HCT116 (cell line): ENCODE measurements around the gene TNS3. TPM values are rescaled to one million over a fixed set of nuclear protein-coding genes. Genes with fewer than 3 reads are reported as not detected.

ENCODE experiments used
- ATAC-seq: fragments of 200-7000 bp; cut with Tn5 transposase; 2 replicates; pipeline ENCODE4 v1.9.1; 2020; ENCODE audit warnings: mild to moderate bottlenecking, moderate library complexity
- BruUV-seq: library from RNA; stranded (reverse); fragments of 400-500 nt; replicated peaks from 2 replicates; lab custom pipeline; 2021; lab: Mats Ljungman, UMichigan
- CTCF ChIA-PET: fragments of 300-600 bp; sonication (Branson Sonifier 250); formaldehyde crosslinking; loops from one replicate; lab custom pipeline; 2021; ENCODE audit warnings: antibody characterized with exemption; lab: Charles Lee
- POLR2A ChIA-PET: fragments of 300-600, 350-600 bp; sonication (Branson Sonifier 250); formaldehyde crosslinking; loops from one replicate; lab custom pipeline; 2021; ENCODE audit warnings: antibody characterized with exemption; lab: Charles Lee
- RAD21 ChIA-PET, 2 experiments: fragments of 300-600 bp; sonication (Branson Sonifier 250); formaldehyde crosslinking; loops; one replicate each; lab custom pipeline; 2023; ENCODE audit warnings: low total read pairs in 2 of 2; ENCODE audit not compliant: uncharacterized antibody in 2 of 2, unreplicated experiment in 2 of 2, low non-redundant PET in 1 of 2; lab: Charles Lee
- DNase-seq: peaks from one replicate; pipeline ENCODE4 v3.0.0-alpha.2; 2010; ENCODE audit warnings: low read depth, low spot score
- H2AFZ ChIP-seq: fragments of 200-600 bp; shearing (Covaris generic), sonication (generic); 2 replicates; pipeline ENCODE4 v1.6.1; 2017; ENCODE audit warnings: low read depth, mixed run types, mixed read lengths, antibody characterized with exemption, low read length; ENCODE audit not compliant: poor library complexity, severe bottlenecking
- H3K27ac ChIP-seq: 2 replicates; pipeline ENCODE4 v1.5.1; 2012; ENCODE audit warnings: low read depth, low read length
- H3K27me3 ChIP-seq: fragments of 200-600 bp; sonication (generic); 2 replicates; pipeline ENCODE4 v1.6.1; 2016; ENCODE audit warnings: mixed run types, low read length, mixed read lengths; ENCODE audit not compliant: insufficient read depth
- H3K36me3 ChIP-seq, 2 experiments: fragments of 200-500 bp in 1 of 2; fragments of 200-600 bp in 1 of 2; sonication (Bioruptor generic) in 1 of 2; sonication (generic) in 1 of 2; 2 replicates each; pipeline versions ENCODE4 v1.5.1 to v1.6.1; 2014 to 2016; ENCODE audit warnings: low read length in 2 of 2, inconsistent platforms in 1 of 2, mixed read lengths in 1 of 2, mixed run types in 1 of 2; ENCODE audit not compliant: insufficient read depth in 2 of 2, control insufficient read depth in 1 of 2
- H3K4me1 ChIP-seq, 2 experiments: fragments of 200-600 bp in 1 of 2; sonication (generic) in 1 of 2; 2 replicates each; pipeline versions ENCODE4 v1.5.1 to v1.6.1; 2012 to 2017; ENCODE audit warnings: low read length in 2 of 2, inconsistent platforms in 1 of 2, mild to moderate bottlenecking in 1 of 2, mixed read lengths in 1 of 2, mixed run types in 1 of 2, moderate library complexity in 1 of 2; ENCODE audit not compliant: insufficient read depth in 2 of 2, control insufficient read depth in 1 of 2
- H3K4me2 ChIP-seq: fragments of 200-600 bp; sonication (generic); 2 replicates; pipeline ENCODE4 v1.6.1; 2017; ENCODE audit warnings: mixed run types, low read length, mixed read lengths
- H3K4me3 ChIP-seq, 2 experiments: fragments of 200-600 bp in 1 of 2; sonication (generic) in 1 of 2; replicated peaks in 1 of 2; 2 replicates each; pipeline ENCODE4 v1.5.1; 2011 to 2016; ENCODE audit warnings: low read length in 2 of 2, control low read depth in 1 of 2, low read depth in 1 of 2, mild to moderate bottlenecking in 1 of 2, mixed read lengths in 1 of 2, mixed run types in 1 of 2
- H3K79me2 ChIP-seq: fragments of 200-600 bp; sonication (generic); 2 replicates; pipeline ENCODE4 v1.6.1; 2017; ENCODE audit warnings: mild to moderate bottlenecking, mixed run types, low read length, moderate library complexity, mixed read lengths; ENCODE audit not compliant: insufficient read depth
- H3K9ac ChIP-seq: fragments of 200-600 bp; sonication (generic); 2 replicates; pipeline ENCODE4 v1.6.1; 2016; ENCODE audit warnings: low read length, mixed read lengths
- H3K9me2 ChIP-seq: fragments of 200-600 bp; sonication (generic), shearing (Covaris generic); 2 replicates; pipeline ENCODE4 v1.6.1; 2017; ENCODE audit warnings: mixed run types, mild to moderate bottlenecking, moderate library complexity; ENCODE audit not compliant: insufficient read depth
- H3K9me3 ChIP-seq, 2 experiments: fragments of 200-500 bp in 1 of 2; fragments of 200-600 bp in 1 of 2; sonication (Bioruptor generic) in 1 of 2; sonication (generic) in 1 of 2; 2 replicates each; pipeline ENCODE4 v1.6.1; 2014 to 2017; ENCODE audit warnings: low read length in 2 of 2, mixed read lengths in 2 of 2, inconsistent platforms in 1 of 2, low read depth in 1 of 2, mild to moderate bottlenecking in 1 of 2, mixed run types in 1 of 2, moderate library complexity in 1 of 2; ENCODE audit not compliant: control insufficient read depth in 1 of 2, insufficient read depth in 1 of 2
- H4K20me1 ChIP-seq: fragments of 200-600 bp; sonication (generic), shearing (Covaris generic); 2 replicates; pipeline ENCODE4 v1.6.1; 2017; ENCODE audit warnings: mixed run types, mild to moderate bottlenecking, moderate library complexity; ENCODE audit not compliant: insufficient read depth
- CBX3 ChIP-seq: IDR thresholded peaks from 2 replicates; pipeline ENCODE4 v1.6.1; 2012; ENCODE audit warnings: low read depth
- ELF1 ChIP-seq: IDR thresholded peaks from 2 replicates; pipeline ENCODE4 v1.6.1; 2012; ENCODE audit warnings: low read depth, borderline replicate concordance
- EZH2phosphoT487 ChIP-seq: fragments of 200-600 bp; IDR thresholded peaks from 2 replicates; pipeline ENCODE4 v1.6.1; 2018; ENCODE audit warnings: antibody characterized with exemption, borderline replicate concordance
- FOSL1 ChIP-seq: IDR thresholded peaks from 2 replicates; pipeline ENCODE4 v1.6.1; 2012; ENCODE audit warnings: low read depth
- JUND ChIP-seq: IDR thresholded peaks from 2 replicates; pipeline ENCODE4 v1.6.1; 2012
- POLR2A ChIP-seq: IDR thresholded peaks from 2 replicates; pipeline ENCODE4 v1.7.0; 2011; ENCODE audit warnings: borderline replicate concordance; ENCODE audit not compliant: insufficient read depth, insufficient read length; ENCODE audit errors: extremely low read depth
- POLR2AphosphoS5 ChIP-seq: IDR thresholded peaks from 2 replicates; pipeline ENCODE4 v1.6.1; 2011; ENCODE audit warnings: mild to moderate bottlenecking, low read depth, low read length, moderate library complexity
- RAD21 ChIP-seq: IDR thresholded peaks from 2 replicates; pipeline ENCODE4 v1.6.1; 2012; ENCODE audit warnings: low read depth, mild to moderate bottlenecking
- SP1 ChIP-seq: IDR thresholded peaks from 2 replicates; pipeline ENCODE4 v1.6.1; 2012; ENCODE audit warnings: low read depth
- SRF ChIP-seq: IDR thresholded peaks from 2 replicates; pipeline ENCODE4 v1.6.1; 2012; ENCODE audit warnings: low read depth
- TCF7L2 ChIP-seq: IDR thresholded peaks from 2 replicates; pipeline ENCODE4 v1.7.0; 2011; ENCODE audit warnings: borderline replicate concordance, inconsistent platforms; ENCODE audit not compliant: insufficient read depth, insufficient read length; ENCODE audit errors: extremely low read depth
- YY1 ChIP-seq: IDR thresholded peaks from 2 replicates; pipeline ENCODE4 v1.6.1; 2011; ENCODE audit warnings: low read length, low read depth, moderate library complexity, mild to moderate bottlenecking; ENCODE audit not compliant: insufficient replicate concordance; ENCODE audit errors: extremely low read depth
- ZFX ChIP-seq: fragments of 450-650 bp; IDR thresholded peaks from 2 replicates; pipeline ENCODE4 v1.6.1; 2017
- ZNF274 ChIP-seq: fragments of 200-500 bp; sonication (Bioruptor generic); IDR thresholded peaks from 2 replicates; pipeline ENCODE4 v1.6.1; 2014; ENCODE audit warnings: mild to moderate bottlenecking, low read depth, low read length, inconsistent platforms
- intact Hi-C: fragments of 100-400 bp; cut with micrococcal nuclease; formaldehyde crosslinking; loops from 2 replicates; pipeline ENCODE4 v1.10.0; 2022
- total RNA-seq: library from RNA; stranded (reverse); gene quantifications from one replicate; pipeline ENCODE4 v1.2.1, GENCODE V29; 2021; ENCODE audit not compliant: unreplicated experiment
- TF ChIP-seq, protein P1 (sequence below): IDR thresholded peaks from 2 replicates; pipeline ENCODE4 v1.6.1; 2012
- TF ChIP-seq, protein P2 (sequence below), 3 experiments: fragments of 200-600 bp in 1 of 3; sonication (generic) in 1 of 3; IDR thresholded peaks in 2 of 3; conservative IDR thresholded peaks in 1 of 3; 2 replicates each; pipeline ENCODE4 v1.5.1; 2012 to 2017; ENCODE audit warnings: low read depth in 2 of 3, low read length in 2 of 3, antibody characterized with exemption in 1 of 3, borderline replicate concordance in 1 of 3, control low read depth in 1 of 3, mild to moderate bottlenecking in 1 of 3, mixed read lengths in 1 of 3, mixed run types in 1 of 3, moderate library complexity in 1 of 3; ENCODE audit not compliant: insufficient read depth in 1 of 3
- TF ChIP-seq, protein P3 (sequence below): IDR thresholded peaks from 2 replicates; pipeline ENCODE4 v1.6.1; 2012
- TF ChIP-seq, protein P4 (sequence below): IDR thresholded peaks from 2 replicates; pipeline ENCODE4 v1.6.1; 2011; ENCODE audit warnings: mild to moderate bottlenecking, low read length, moderate library complexity; ENCODE audit not compliant: insufficient replicate concordance; ENCODE audit errors: extremely low read depth

TNS3 gene
- total RNA-seq, 1 experiment from 2014 or later: 9.1 TPM

DNA sequence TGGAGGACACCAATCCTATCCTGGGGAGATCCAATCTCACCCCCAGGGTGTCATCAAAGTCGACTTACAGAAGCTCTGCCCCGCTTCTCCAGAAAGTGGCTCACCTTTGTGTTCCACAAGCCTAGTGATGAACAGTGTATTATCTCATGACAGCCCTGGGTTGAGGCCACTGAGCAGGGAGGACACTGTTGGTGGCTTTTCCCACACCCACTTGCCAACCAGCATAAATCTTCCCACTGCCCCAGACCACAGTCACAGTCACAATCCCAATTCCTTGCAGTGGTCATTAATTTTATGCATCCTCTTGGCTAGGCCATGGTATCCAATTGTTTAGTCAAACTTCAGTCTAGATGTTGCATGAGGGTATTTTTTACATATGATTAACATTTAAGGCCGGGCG is 18.4 kb downstream of the TNS3 start:
- intact Hi-C loops: no loop called here
- H3K27ac ChIP-seq: no peak overlapping the region
- RAD21 ChIA-PET: no interaction called here

More for the DNA sequence above, 18.4 kb downstream of the TNS3 start:
- Histone ChIP-seq H3K9me2 (no peaks in the 10 kb centered on the region), H3K9ac (no peak overlapping the region), H3K36me3 (no peaks in the 10 kb centered on the region), H3K4me1 (peaks cover 4 to 6% of the 10 kb centered on the region in 2 experiments), H3K4me3 (no peak overlapping the region), H3K4me2 (no peak overlapping the region), H3K79me2 (no peaks in the 10 kb centered on the region), H2AFZ (no peak overlapping the region), H4K20me1 (no peaks in the 10 kb centered on the region), H3K9me3 (no peaks in the 10 kb centered on the region), H3K27me3 (no peaks in the 10 kb centered on the region)
- ChIA-PET CTCF (no interaction called here), POLR2A (no interaction called here)
- no TSS peak for BruUV-seq
- TF ChIP-seq, protein P1, sequence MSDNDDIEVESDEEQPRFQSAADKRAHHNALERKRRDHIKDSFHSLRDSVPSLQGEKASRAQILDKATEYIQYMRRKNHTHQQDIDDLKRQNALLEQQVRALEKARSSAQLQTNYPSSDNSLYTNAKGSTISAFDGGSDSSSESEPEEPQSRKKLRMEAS: no peak
- TF ChIP-seq SRF (no peak), ELF1 (no peak), RAD21 (no peak), POLR2AphosphoS5 (no peak), SP1 (no peak), EZH2phosphoT487 (no peak), ZFX (no peak), TCF7L2 (no peak), CBX3 (no peak), FOSL1 (no peak), POLR2A (no peak), ZNF274 (no peak), YY1 (no peak), JUND (no peak)
- TF ChIP-seq, protein P2, sequence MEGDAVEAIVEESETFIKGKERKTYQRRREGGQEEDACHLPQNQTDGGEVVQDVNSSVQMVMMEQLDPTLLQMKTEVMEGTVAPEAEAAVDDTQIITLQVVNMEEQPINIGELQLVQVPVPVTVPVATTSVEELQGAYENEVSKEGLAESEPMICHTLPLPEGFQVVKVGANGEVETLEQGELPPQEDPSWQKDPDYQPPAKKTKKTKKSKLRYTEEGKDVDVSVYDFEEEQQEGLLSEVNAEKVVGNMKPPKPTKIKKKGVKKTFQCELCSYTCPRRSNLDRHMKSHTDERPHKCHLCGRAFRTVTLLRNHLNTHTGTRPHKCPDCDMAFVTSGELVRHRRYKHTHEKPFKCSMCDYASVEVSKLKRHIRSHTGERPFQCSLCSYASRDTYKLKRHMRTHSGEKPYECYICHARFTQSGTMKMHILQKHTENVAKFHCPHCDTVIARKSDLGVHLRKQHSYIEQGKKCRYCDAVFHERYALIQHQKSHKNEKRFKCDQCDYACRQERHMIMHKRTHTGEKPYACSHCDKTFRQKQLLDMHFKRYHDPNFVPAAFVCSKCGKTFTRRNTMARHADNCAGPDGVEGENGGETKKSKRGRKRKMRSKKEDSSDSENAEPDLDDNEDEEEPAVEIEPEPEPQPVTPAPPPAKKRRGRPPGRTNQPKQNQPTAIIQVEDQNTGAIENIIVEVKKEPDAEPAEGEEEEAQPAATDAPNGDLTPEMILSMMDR (IDR thresholded peaks at IDR 0.05 in 2 of 3, conservative IDR thresholded peaks at IDR 0.05 in 1 of 3; ENCODE audit: borderline replicate concordance in 1 of 3, insufficient read depth in 1 of 3, low read depth in 2 of 3, low read length in 2 of 3): no peak
- TF ChIP-seq, protein P3, sequence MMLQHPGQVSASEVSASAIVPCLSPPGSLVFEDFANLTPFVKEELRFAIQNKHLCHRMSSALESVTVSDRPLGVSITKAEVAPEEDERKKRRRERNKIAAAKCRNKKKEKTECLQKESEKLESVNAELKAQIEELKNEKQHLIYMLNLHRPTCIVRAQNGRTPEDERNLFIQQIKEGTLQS: no peak
- TF ChIP-seq, protein P4, sequence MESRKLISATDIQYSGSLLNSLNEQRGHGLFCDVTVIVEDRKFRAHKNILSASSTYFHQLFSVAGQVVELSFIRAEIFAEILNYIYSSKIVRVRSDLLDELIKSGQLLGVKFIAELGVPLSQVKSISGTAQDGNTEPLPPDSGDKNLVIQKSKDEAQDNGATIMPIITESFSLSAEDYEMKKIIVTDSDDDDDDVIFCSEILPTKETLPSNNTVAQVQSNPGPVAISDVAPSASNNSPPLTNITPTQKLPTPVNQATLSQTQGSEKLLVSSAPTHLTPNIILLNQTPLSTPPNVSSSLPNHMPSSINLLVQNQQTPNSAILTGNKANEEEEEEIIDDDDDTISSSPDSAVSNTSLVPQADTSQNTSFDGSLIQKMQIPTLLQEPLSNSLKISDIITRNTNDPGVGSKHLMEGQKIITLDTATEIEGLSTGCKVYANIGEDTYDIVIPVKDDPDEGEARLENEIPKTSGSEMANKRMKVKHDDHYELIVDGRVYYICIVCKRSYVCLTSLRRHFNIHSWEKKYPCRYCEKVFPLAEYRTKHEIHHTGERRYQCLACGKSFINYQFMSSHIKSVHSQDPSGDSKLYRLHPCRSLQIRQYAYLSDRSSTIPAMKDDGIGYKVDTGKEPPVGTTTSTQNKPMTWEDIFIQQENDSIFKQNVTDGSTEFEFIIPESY: no peak
- DNase-seq: no peak
- ATAC-seq: no peak
